NCI-H187 treated with DMSO at 0.1 percent for 48 hours (cell line): ENCODE results near the gene AEBP2.
"Not testable (repeated sequence)": the region's sequence is repeated elsewhere in the genome, so short reads cannot be mapped to it uniquely, and the experiment has no call there.

Source experiments
- DNase-seq: peaks from one replicate; lab custom pipeline; 2025; lab: John Stamatoyannopoulos, UW

AEBP2 gene

GRCh38 chr12:19421503-19422282 lies 17.6 kb upstream of the AEBP2 start:
- DNase-seq: no peak

DNA sequence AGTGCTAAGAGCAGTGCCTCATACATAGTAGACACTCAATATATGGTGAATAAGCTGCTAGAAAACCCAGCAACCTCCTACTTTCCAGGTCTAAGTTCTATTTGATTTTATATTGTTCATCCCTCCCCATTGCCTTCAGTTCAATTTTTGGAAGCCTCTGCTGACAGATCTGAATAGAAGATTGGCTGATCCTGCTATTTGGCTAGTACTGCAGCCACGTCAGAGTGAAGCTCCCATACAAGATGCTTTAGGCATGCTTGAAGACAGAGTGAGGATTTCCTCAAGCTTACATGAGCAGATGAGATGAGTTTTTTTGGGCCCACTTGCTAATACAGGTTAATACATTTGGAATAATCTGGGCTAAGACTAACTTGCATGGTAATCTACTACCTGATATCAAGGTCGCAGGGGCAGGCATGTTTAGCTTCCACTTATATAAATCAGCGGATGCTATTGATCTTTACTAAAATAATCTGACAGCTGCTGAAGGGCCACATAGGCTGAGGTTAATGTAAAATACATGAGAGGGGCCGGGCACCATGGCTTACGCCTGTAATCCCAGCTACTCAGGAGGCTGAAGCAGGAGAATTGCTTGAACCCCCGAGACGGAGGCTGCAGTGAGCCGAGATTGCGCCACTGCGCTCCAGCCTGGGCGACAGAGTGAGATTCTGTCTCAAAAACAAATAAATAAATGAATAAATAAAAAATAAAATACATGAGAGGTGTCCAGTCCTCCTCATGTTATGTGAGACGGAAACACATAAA lies 15.9 kb upstream of the AEBP2 start:
- DNase-seq: no peak

- no peak for DNase-seq
Measured at GRCh38 chr12:19428246-19428645, 11.0 kb upstream of the AEBP2 start.

- not testable (repeated sequence) for DNase-seq
Measured at GRCh38 chr12:19429491-19429890, 9.8 kb upstream of the AEBP2 start.

DNA sequence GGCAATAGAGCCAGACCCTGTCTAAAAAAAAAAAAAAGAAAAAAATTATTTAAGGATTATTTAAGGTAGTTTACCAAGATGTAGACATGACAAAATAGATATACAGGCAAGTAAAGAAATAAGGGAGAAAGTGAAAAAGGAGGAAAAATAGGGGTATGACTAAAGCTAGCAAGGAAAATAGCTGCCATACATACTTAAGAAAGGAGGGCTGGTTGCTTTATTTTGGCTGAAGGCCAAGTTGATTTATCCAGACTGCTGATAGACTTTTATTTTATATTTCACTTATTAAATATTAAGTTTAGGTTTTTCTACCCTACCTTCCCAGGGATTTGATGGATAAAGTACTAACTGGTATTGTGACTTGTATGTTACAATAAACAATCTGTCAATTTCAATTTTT lies 8.3 kb upstream of the AEBP2 start:
- DNase-seq: no peak

DNA sequence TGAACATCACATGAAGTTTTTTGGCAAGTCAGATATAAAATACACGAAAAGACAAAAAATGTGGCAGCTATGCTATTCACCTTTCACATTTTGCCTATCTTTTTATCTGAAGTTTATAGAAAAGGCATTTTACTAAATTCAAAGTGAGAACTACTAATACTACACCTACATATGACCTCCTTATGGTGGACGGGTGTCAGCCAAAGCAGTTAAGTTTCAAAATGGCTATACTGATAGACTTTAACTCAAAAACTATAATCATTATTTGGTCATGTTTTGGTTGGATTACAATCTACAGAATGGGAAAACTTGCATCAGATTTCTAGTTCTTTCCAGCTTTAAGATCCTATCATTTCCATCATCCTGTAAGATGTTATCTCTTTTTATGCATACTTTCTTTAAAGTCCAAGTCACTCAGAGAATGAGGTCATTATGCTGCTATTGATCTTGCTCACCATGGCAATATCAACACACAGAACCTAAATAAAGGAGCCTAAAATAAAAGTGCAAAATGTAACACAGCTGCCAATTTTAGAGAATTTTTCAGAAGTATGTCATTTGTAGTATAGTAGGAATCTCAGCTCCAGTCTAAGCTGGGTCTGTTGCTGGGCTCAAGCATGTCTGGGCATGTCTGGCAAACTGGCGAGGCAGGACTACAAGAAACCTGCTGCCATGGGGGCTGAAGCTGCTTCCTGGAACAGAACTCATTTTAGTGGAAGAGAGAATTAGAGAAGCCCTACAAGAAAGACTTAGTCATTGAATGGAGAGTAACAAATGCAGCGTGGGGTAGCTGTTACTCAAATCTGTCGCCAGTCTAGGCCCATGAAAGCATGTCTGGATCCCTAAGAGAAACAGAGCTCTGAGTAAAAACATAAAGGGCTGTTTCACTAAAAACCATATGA lies 7.6 kb upstream of the AEBP2 start:
- no peak for DNase-seq

- DNase-seq: no peak
Measured at GRCh38 chr12:19432309-19433170, 6.8 kb upstream of the AEBP2 start.

DNA sequence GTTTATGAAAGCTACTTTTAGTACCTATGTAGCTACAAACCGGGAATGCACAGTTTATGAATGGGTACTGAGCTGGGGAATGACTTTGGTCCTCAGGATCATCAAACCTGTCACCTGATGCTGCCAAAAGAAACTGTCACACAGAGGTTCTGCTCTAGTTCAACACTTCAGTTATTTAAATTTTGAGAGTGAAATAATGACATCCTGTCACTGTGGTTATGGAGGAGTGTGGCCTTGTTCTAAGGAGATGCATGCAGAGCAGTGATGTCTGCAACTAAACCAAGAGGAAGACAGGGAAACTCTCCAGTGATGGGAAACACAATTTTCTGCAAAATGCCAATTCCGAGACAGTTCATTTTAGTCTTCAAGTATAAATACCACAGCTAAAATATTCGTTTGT lies 4.8 kb upstream of the AEBP2 start:
- DNase-seq: no peak

- no peak for DNase-seq
Measured at GRCh38 chr12:19435831-19436497, 3.3 kb upstream of the AEBP2 start.

GRCh38 chr12:19436931-19437330 lies 2.4 kb upstream of the AEBP2 start:
- no peak for DNase-seq

DNA sequence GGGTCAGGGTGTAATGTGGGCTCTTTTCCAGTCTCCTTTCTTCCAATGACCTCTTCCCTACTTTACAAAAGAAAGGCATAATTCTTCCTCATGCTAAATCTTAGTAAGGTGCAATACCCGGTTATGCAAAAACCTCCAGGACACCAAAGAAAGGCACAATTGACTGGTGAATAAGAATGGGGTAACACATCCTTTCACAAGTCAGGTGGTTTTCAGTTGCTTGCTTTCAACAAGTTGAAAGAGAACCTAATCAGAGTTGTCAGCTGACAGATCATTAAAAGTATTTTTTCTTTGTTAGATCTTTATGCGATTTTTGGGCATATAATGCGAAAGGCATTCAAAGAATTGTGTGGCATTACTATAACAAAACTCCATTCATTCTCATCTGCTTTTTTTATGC lies 1.3 kb upstream of the AEBP2 start:
- DNase-seq: no peak

DNA sequence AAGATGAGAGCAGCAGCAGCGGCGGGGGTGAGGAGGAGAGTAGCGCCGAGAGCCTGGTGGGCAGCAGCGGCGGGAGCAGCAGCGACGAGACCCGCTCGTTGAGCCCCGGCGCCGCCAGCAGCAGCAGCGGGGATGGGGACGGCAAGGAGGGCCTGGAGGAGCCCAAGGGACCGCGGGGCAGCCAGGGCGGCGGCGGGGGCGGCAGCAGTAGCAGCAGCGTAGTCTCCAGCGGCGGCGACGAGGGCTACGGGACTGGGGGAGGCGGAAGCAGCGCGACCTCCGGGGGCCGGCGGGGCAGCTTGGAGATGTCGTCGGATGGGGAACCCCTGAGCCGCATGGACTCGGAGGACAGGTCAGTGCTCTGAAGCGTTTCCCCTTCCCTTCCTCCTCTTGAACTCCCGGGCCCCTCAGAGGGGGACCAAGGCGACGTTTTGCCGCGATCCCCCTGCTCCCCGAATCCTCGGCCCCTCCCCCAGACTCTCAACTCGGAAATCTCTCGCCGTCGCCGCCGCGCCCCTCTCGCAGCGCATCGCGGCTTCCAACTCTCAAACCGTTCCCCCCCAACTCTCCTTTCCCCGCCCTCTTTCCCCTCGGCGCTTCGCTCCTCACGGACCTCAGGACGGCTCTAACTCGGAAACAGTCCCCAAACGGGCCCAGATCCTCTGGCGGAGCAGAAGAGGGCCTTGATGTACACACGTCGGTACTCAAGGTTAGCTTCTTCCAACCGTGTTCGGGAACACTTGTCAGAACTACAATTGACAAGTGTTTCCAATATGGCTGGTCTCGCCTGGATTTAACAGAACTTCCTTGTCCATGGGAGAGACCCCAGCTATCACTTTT lies 947 bp downstream of the AEBP2 start:
- DNase-seq: no peak

DNA sequence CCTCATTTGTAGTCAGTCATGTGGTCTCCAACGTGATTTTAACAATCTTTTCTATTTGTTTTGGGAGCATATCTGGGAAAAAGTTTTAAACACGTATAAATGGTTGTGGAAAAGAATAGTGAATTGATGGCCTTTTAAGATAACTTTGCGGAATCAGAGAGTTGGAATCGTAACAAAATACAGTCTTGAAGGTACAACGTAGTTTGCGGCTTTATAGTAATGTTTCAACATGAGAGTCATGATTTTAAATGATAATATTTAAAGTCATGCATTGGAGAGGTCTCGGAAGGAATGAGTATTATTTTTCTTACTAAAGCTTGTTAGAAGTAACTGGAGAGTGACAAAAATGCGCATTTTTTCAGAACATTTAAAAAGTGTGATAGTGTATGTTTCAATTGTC lies 1.6 kb downstream of the AEBP2 start:
- DNase-seq: no peak

DNA sequence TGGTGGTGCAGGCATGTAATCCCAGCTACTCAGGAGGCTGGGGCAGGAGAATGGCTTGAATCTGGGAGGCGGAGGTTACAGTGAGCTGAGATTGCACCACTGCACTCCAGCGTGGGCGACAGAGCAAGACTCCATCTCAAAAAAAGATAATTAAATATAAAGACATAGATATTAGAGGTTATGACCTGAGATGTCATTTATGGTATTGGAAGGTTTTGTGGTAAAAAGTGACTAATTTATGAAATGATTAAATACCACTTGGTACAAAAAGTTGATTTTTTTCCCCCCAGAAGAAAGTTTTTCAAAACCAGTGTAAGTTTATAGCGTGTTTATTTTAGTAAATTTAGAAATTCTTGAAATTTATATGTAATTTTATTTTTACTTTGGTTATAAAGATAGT lies 4.3 kb downstream of the AEBP2 start:
- DNase-seq: no peak

DNA sequence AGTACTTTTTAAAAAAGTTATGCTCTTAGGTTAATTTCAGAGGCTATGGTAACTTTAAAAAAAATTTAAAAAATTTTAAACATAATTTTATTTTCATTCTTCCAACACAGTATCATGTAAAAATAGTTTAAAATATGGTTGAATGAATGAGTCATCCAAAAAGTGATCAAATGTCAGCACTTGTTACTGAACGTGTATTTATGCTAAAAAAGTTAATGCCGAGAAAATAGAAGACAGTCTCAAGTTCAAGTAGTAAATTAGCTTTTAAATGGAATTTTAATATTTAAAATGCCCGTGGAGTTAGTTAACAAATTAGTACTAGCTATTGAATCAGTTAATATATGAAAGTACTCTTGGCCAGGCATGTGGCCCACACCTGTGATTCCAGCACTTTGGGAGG lies 4.8 kb downstream of the AEBP2 start:
- DNase-seq: no peak

DNA sequence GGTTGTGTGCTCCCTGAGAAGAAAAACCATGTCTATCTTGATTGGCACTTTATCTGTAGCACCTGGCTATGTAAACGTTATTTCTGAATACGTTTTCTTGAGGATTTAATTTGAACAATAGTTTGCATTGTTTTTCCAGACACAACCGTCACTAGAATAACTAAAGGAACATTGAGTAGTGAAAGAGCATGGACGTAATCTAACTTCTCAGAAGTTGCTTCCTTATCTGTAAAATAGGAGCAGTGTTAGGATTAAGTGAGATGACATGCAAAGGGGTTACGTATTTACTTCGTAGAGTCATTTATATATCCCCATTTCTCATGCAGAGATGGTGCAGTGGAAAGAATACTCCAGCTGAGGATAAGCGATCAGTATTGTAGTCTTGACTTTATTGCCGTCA lies 8.1 kb downstream of the AEBP2 start:
- DNase-seq: no peak

DNA sequence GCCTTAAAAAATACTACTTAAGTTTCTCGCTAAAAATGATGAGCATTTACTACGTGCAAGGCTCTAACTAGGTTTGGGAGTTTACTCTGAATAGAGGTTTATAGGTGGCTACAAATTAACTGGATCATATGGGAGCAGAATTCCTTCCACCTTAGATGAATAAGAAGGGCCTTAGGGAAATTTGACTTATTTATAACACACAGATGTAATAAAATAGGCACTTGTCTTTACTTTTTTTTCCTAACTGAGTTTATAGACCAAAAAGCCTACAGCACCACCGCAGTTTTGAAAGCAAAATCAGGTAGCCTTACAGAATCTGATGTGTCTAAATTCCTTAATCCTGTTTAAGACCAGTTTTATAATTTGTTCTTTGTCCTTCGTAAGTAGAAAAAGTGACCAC lies 10.5 kb downstream of the AEBP2 start:
- no peak for DNase-seq

DNA sequence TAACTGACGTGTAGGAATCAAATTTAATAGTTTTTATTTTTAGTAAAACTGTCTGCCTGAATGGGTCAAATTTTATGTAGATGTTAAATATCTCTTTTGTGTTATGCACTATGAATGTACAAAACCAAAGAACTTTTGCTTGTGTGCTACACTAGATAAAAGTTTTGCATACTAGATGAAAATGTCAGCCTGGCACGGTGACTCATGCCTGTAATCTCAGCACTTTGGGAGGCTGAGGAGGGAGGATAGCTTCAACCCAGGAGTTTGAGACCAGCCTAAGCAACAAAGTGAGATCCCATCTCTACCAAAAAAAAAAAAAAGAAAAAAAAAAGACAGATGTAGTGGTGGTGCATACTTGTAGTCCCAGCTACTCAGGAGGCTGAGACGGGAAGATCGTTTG lies 11.1 kb downstream of the AEBP2 start:
- no peak for DNase-seq

DNA sequence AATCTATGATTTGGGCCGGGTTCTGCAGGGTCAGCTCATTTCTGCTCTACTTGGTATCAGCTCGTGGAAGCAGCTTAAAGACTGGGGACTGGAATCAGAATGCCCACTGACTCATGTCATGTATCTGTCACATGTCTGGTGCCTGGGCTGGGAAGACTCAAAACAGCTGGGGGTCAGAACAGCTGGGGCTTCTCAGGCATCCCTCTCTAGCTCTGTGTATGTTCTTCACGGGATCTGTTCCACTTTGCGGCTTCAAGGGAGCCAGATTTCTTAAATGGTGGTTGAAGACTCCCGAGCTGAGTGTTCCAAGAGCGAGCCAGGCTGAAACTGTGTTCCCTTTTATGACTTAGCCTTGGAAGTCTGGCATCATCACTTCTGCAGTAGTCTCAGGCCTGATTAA lies 11.9 kb downstream of the AEBP2 start:
- no peak for DNase-seq

DNA sequence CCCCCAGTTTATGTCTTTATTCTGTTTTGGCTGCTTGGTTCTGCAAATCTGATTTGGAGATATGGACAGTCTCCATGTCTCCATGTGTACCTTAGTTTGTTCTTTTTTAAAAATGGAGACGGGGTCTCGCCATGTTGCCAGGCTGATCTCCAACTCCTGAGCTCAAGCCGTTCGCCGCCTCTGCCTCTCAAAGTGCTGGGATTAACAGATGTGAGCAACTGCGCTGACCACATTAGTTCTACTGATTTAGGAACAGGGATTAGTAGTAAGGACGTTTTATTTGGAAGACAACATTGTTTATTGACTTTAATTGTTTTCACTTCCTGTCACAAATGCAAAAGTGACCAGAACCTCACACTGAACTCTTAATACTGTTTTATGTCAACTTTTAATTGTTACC lies 14.7 kb downstream of the AEBP2 start:
- no peak for DNase-seq
